Dedifferentiated amniotic fluid mesenchymal stem cell (primary cell): ENCODE measurements around the gene RPS2.

ENCODE experiments used
- DNase-seq: peaks from one replicate; pipeline ENCODE4 v3.0.0-alpha.2; 2016; ENCODE audit errors: extremely low spot score

RPS2 gene

DNA sequence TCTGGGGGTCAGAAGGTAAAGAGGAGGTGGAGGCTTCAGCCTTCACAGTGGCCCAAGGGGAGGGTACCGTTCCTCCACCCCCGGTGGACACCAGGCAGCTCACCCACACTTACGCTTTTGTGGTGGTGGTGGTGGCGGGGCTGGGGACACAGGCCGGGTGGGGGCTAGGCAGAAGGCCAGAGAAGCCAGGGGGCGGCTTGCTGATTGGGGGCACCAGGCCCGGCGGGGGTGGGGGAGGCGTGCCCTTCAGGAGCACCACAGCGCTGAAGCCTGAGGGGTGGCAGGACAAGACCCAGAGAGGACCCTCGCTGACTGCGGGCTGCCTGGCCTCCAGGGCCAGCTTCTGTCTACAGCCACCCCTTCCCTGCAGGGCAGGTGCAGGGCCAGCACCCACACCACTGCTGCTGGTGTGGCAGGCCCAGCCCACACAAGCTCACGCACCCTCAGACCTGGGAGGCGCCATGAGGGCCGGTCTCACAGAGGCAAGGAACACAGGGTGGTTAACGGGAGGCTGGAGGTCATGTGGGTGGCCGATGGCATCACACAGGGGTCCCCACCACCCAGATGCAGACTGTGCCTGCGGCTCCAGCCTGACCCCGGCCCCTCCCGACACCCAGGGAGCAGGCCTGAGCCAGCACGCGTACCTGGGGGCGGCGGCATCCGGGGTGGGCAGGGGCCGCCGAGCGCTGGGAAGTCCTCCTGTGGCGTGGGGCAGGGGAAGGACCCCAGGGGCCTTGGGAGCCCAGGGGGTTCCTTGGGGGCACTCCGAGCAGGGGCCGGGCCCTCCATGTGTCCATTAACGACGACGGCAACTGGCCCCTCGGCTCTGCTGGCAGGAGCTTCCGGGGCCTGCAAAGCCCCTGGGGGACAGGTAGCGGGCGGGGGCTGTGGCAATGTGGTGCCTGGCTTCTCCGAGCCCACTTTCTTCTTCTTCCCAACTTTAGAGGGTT is 34.5 kb upstream of the RPS2 start:
- no peak for DNase-seq

DNA sequence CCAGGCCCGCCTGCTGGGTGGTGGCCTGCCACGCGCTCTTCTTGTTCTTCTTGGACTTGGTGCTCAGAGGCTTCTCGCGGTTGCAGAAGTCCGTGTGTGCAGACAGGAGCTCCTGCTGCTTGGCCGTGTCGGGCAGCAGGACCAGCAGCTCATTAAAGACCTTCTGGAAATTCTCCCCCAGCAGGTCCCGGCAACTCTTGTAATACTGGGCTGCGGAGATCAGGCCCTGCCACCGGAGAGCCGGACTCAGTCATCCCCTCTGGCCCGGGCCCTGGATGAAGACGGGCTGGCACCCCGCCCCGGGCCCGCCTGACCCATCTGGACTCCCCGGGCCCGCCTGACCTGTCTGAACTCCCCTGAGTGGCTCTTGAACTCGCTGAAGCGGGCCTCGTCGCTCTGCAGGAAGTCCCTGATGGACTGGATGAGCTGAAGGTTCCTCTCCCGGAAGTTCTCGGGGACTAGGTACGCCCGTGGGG is 33.8 kb upstream of the RPS2 start:
- no peak for DNase-seq

DNA sequence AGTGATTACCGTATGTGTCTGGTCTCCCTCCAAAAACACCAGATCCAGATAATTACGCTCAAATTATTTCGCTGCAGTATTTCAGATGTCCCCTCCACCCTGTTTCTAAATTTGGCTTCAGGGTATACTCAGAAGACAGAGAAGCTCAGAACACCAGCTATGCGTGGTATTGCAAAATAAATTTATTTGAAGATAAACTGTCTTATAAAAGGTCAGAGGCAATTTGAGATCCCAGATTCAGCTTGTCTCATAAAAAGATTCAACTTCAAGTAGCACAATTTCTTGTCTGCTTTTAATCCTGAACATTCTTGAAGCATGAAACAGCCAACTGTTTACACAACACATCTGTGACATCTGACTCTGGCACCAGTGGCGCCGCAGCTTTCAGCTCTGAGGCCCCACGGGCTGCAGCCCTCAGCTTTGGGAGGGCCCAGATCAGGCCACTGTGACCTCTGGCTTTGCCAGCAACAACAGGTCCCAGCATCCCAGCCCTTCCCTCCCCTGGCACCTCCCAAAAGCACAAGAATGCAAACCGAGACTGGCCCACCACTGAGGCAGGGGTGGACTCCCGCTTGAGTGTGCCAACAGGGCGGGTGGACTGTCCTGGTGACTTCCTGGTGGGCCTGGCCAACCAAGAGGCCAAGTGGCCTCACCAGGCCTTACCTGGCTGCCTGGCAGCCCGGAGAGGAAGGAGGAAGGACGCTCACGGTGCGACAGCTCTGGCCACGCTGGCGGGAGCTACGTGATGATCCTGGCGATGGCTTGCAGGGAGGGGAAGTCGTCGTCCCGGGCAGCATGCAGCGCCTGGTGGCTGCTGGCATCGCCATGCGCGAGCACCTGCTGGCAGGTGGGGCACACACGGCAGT is 33.1 kb upstream of the RPS2 start:
- DNase-seq = no peak

DNA sequence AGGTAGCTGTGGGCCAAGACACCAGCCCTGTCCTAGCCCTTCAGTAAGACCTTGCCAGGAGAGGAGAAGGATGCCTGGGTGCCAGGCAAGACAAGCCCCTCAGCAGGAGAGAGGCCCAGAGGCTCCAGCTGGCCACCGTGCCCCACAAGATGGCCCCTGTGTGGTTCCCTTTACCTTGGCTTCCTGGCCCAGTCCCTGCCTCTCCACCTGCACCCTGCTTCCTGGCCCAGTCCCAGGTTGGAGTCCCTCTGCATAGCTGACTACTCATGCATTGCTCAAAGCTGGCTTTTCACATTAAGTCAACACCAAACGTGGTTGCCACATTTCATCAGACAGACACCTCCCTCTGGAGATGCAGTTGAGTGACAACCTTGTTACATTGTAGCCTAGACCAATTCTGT is 29.1 kb upstream of the RPS2 start:
- no peak for DNase-seq

DNA sequence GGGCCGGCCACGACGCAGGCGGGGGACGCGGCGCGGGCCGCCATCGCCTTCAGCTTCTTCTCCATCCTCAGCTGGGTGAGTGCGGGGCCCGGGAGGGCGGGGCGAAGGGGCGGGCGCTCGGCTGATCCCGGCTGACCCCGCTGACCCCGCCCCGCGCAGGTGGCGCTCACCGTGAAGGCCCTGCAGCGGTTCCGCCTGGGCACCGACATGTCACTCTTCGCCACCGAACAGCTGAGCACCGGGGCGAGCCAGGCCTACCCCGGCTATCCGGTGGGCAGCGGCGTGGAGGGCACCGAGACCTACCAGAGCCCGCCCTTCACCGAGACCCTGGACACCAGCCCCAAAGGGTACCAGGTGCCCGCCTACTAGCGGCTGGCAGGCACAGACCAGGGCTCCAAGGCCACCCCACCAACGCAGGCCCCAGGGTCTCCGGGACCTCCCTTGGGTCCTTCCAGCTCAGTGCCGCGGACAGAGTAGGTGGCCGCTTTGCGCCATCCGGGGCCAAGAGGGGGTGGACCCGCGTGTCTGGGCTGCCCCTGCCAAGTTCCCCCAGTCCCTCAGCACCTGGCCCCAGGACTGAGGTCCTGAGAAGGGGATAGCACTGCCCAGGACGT is 28.2 kb upstream of the RPS2 start:
- no peak for DNase-seq

DNA sequence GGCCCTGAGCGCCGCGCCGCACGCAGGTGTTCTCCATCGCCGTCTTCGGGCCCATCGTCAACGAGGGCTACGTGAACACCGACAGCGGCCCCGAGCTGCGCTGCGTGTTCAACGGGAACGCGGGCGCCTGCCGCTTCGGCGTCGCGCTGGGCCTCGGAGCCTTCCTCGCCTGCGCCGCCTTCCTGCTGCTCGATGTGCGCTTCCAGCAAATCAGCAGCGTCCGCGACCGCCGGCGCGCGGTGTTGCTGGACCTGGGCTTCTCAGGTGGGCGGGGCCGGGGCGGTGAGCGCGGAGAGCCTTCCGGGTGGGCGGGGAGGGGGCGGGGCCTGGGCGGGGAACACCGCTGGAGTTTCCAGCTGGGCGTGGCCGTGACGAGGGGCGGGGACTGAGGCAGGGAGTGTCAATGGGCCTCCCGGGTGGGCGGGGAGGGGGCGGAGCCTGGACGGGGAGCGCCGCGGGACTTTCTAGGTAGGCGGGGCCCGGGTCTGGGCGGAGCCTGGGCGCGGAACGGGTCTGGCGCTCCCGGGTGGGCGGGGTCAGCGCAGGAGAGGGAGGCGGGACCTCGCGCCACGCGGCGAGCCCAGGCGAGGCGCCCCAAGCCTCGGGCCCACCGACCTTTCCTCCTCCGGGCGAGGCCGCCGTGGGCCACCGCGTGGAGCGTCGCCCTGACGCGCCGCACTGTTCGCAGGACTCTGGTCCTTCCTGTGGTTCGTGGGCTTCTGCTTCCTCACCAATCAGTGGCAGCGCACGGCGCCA is 27.5 kb upstream of the RPS2 start:
- peak; percentile 76 for DNase-seq

DNA sequence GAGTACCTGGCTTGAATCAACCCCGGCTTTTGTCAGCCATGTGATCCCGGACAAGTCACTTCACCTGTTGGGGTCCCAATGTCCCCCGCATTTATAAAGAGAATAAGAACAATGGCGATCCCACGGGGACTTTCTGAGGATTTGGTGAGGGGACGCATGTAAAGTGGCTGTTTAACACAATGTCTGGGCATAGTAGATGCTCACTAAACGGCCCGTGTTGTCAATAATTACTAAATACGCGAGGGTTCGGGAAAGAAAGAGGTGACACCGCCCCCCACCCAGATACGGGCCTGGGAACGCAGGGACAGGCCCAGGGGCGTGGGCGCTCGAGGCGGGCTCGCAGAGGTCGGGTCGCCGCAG is 26.9 kb upstream of the RPS2 start:
- no peak for DNase-seq

DNA sequence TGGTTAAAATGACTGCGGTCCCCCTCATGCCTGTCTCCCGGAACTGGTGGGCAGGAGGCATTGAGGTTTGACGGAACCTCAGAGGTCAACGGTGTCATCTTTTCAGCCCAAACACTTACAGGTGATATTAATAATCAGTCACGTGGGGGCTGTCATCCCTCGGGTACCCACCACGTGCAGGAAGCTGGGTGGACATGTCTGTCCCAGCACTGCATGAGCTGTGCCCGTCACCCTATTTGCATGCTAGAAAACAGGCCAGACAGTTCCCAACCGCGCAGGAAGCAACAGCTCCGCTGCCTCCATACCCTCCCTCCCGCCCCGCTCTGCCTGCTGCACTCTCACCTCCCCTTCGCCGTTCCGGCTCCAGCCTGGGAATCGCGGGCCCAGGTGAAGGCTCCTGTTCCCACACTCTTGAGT is 26.5 kb upstream of the RPS2 start:
- no peak for DNase-seq

DNA sequence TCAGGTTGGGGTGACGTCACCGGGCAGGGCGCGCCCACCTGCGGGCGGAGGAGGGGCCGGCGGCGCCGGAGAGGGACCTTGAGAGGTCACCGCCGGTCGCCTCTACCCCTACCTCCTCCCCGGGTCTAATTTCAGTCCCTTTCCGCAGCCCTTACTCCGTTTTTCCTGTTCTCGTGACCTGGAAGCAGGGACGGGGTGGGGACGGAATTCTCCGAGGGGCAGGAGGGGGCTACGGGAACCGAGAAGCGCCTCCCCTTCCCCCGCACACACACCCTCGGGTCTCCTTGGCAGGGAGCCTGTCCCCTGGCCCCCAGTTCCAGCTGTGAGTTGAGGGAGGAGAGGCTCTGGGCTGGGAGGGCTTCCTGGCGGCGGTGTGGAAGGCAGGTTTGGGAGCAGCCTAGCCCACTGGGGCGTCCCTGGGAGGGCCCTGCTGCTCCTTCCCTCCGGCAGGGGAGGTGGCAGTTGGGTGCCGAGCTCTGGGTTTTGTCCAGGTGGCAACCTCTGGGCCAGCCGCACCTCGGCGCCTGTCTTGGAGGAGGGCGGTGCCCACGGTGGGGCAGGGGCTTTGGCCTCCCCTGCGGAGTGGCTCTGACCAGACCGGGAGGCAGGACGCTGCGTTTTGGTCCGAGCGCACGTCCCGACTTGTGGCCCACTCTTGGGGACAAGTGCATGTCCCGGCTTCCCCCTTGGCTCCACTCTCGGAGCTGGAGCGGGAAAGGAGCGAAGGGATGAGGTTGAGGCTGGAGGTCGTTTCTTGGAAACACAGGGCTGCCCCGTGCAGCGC is 25.9 kb upstream of the RPS2 start:
- no peak for DNase-seq

DNA sequence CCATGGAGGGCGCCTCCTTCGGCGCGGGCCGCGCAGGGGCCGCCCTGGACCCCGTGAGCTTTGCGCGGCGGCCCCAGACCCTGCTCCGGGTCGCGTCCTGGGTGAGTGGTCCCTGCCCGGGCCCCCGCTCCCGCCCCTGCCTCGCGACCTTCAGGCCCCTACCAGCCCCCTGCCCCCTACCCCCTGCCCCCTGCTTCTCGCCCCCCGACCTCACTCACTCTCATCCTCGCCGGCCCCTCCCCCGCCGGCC is 25.4 kb upstream of the RPS2 start:
- DNase-seq = no peak

DNA sequence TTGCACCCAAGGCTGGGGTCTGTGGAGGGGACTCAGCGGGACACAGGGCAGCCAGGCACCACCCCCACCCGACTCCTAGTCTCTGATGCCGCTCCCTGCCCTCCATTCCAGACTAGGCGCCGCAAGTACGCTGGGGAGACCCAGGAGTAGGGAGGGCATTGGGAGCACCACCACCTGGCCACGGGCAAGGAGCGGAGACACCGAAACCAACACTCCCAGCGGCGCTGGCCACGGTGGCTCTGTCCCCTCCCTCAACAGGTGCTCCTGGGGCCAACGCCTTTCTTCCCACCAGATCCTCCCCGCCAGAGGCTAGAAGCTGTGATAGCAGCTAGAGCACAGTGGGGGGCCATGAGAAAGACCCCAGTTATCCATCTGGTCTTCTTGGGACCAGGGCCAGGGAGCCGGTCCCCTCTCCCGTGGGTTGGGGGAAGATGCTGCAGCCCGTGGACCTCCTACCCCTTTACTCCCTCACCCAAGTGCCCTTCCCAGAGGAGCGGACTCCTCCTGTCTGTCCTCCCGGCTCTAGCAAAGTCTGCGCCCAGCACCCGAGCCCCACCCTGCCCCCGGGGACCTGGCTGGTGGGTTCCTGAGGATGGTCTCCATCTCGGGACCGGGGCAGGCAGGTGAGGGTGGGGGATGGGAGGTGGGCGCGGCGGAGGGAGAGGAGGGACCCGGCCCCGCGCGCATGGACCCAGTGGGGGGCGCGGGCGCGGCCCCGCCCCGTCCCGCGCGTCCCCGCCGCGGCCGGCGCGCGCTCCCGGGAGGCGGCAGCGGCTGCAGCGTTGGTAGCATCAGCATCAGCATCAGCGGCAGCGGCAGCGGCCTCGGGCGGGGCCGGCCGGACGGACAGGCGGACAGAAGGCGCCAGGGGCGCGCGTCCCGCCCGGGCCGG is 24.8 kb upstream of the RPS2 start, which contains the start of gene SYNGR3:
SYNGR3 (plus strand) TSS at position 762 of the 892 bp plus-strand sequence. CDS start 133 bp downstream, outside the sequence.
- DNase-seq = no peak

DNA sequence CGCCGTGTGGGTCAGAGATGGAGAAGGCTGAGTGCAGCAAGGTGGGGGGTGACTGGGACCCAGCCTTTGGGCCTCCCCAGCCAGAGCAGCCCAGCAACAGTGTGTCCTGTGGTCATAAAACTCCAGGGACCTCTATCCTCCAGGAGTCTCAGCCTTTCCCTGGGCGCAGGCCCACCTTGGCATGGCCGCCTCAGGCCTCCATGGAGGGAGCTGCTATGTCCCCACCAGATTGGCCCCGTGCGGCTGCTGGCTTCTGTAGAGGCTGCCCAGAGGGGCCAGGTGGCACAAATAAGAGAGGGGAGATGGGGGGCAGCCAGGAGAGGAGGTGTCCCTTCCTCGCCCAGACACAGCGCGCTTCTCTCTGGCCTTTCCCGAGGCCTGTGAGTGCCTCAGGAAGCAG is 22.6 kb upstream of the RPS2 start:
- DNase-seq = no peak

DNA sequence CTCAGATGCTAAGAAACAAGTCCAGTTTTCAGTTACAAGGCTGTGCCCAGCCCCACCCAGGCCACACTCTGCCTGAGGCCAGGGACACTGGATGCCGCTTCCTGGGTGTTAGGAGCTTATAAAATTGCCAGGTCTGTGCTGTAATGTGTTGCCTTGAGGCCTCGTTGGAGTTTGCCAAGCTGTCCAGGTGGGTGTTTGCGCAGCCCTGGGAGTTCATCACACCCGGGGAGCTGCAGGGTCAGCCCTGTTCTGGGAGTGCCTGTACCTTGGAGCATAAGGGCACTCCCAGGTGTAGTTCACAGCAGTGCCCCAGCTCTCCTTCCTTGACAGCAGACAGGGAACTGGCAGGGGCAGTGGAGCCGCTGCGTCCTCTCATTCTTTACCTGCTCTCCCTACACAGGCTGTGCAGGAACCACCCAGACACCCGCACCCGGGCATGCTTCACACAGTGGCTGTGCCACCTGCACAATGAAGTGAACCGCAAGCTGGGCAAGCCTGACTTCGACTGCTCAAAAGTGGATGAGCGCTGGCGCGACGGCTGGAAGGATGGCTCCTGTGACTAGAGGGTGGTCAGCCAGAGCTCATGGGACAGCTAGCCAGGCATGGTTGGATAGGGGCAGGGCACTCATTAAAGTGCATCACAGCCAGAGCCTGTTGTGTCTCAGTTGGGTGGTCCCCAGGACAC is 21.0 kb upstream of the RPS2 start:
- DNase-seq = no peak

DNA sequence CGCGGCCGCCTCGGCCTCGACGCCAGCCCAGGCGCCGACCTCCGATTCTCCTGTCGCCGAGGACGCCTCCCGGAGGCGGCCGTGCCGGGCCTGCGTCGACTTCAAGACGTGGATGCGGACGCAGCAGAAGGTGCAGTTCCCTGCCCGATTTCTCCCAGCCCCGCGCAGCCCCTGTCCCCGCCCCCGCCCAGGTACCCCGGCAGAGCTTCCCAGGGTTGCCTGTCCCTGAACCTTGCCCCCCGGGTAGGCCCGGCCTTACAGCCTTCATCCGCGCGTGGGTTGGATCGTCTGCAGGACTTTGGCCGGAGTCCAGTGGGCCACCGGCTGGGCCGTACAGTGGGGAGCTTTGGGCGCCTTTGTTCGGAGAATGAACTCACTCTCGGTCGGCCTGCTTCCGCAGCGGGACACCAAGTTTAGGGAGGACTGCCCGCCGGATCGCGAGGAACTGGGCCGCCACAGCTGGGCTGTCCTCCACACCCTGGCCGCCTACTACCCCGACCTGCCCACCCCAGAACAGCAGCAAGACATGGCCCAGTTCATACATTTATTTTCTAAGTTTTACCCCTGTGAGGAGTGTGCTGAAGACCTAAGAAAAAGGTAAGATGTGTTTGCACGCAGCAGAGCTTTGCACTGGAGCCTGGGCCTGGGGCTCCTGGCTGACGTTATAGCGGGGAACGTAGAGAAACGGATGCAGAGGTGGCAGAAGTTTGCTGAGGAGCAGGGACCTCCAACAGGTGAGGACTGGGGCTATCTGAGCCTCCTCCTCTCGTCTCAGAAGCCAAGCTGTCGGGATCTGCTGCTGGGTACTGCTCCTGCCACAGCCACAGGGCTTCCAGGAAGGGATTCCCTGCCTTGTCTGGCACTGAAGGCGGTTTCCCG is 20.0 kb upstream of the RPS2 start:
- no peak for DNase-seq

DNA sequence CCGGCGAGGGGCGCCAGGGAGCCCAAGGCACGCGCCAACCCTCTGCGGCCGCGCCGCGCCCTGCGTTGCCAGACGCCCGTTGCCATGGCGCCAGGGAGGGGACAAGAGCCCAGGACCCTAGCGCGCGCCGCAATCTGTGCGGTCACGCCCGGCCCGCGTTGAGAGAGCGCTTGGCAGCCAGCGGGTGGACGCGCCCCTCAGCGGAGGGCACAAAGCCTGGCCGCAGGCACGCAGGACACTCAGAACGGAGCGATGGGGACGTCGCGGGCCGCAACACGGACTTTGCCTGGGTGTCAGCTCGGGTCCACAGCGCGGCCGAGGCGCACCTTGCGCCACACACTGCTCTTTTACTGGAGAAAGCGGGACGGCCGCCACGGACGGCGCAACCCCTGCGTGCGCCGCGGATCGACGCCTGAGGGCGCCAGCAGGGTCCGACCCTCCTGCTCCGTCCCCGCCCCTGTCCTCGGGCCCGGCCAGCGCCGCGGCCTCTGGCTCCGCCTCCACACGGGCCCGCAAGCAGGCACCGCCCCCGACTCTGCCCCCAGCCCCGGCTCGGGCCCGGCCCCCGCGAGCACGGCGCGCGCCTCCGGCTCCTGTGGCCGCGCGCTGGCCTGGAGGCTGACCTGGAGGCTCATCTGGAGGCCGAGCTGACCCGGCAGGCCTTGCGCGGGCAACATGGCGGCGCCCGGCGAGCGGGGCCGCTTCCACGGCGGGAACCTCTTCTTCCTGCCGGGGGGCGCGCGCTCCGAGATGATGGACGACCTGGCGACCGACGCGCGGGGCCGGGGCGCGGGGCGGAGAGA is 19.1 kb upstream of the RPS2 start, which contains the start of gene GFER:
GFER (plus strand) TSS at position 650 of the 803 bp plus-strand sequence; CDS start at position 676, 26 bp downstream.
- DNase-seq = peak; percentile 78

DNA sequence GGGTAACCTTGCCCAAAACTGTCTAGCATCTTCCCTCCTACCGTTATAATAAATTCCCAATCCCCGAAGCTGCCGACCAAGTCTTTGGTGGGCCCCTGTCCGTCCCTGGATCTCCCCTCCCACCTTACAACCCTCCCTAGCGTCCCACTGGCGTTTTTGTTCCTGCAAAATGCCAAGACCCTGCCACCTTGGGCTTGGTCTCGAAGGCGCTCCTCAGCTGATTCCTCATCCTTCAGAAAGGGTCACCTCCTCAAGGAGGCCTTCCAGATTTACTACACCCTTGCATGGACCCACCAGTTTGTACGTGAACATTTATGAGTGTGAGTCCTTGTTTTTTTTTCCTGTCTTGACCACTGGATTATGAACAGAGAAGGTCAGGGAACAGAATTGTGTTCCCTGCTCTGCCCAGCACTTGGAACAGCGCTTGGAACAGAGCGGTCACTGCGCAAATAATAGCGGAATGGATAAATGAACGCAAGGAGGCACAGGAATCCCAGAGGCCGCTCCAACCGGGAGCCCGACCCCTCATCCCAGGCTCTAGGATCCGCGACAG is 18.4 kb upstream of the RPS2 start:
- DNase-seq = no peak

DNA sequence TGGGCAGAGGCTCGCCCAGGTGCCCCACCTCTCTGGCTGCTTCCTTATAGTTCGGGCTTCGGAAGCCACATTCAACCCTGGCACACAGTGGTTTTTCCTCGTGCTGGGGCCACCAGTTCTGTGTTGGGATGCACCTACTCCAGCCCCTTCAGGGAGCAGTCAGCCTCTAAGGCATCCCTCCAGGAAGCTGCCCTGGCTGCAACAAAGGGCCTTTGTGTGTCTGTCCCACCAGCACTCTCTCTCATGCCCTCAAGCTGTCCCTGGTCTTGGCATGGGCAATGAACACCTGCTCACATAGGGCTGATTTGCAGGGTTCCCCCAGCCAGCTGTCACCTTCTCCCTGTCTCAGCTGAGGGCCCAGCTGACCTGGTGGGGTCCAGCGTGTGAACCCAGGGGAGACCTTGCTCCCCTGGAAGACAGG is 17.4 kb upstream of the RPS2 start:
- DNase-seq = no peak
